ENCODE measurements around the gene A4GNT.

Gene A4GNT

GRCh38 chr3:138119423-138119766 lies 12.8 kb downstream of the A4GNT start:
- Histone ChIP-seq H3K4me3 (no peak overlapping the region), H3K27ac (no peak overlapping the region)
- no peak for DNase-seq (ENCODE audit: low spot score)
- TF ChIP-seq, protein P1, sequence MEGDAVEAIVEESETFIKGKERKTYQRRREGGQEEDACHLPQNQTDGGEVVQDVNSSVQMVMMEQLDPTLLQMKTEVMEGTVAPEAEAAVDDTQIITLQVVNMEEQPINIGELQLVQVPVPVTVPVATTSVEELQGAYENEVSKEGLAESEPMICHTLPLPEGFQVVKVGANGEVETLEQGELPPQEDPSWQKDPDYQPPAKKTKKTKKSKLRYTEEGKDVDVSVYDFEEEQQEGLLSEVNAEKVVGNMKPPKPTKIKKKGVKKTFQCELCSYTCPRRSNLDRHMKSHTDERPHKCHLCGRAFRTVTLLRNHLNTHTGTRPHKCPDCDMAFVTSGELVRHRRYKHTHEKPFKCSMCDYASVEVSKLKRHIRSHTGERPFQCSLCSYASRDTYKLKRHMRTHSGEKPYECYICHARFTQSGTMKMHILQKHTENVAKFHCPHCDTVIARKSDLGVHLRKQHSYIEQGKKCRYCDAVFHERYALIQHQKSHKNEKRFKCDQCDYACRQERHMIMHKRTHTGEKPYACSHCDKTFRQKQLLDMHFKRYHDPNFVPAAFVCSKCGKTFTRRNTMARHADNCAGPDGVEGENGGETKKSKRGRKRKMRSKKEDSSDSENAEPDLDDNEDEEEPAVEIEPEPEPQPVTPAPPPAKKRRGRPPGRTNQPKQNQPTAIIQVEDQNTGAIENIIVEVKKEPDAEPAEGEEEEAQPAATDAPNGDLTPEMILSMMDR (IDR thresholded peaks at IDR 0.05): no peak

GRCh38 chr3:138118612-138119422 lies 13.4 kb downstream of the A4GNT start:
- no peak for DNase-seq (ENCODE audit: low spot score)
- TF ChIP-seq, protein P1 (IDR thresholded peaks at IDR 0.05): peak; percentile 75
- Histone ChIP-seq H3K4me3 (no peak overlapping the region), H3K27ac (no peak overlapping the region)

GRCh38 chr3:138114988-138115971 lies 16.9 kb downstream of the A4GNT start, which contains the start of gene DZIP1L:
TSS of gene DZIP1L (minus strand) at chr3:138115608. CDS start at chr3:138103971, 11,637 bp downstream.
- peak within 1 kb of the TSS; percentile 90 for H3K4me3 ChIP-seq
- H3K27ac ChIP-seq: peak within 1 kb of the TSS; percentile 78 to 96
- DNase-seq (ENCODE audit: low spot score): peak; percentile 86
- TF ChIP-seq, protein P1 (IDR thresholded peaks at IDR 0.05): peak; percentile 49

DNA sequence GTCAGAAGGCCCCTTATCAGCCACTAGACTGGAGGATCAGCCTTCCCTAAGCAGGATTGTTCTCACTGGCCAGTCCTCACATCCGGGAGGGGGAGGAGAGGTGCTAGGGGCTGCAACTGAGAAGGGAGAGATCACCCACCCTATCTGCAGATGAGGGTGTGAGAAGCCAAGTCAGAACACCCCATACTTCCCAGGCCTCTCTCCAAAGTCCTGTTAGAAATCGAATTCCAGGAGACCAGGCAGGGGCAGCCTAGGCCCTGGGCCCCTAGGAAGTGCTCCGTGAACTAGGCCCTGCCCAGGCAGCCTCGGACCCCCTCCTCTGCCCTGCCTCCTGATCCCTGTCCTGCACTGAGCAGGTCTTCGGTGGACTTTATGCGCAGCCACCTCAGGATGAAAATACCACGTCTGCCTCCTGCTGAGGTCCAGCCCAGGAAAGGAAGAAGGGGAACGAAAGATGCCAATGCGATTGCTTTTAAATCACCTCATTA lies 17.7 kb downstream of the A4GNT start:
- peak overlapping the region; percentile 78 to 96 for H3K27ac ChIP-seq
- peak overlapping the region; percentile 90 for H3K4me3 ChIP-seq
- DNase-seq (ENCODE audit: low spot score): no peak
- TF ChIP-seq, protein P1 (IDR thresholded peaks at IDR 0.05): no peak

DNA sequence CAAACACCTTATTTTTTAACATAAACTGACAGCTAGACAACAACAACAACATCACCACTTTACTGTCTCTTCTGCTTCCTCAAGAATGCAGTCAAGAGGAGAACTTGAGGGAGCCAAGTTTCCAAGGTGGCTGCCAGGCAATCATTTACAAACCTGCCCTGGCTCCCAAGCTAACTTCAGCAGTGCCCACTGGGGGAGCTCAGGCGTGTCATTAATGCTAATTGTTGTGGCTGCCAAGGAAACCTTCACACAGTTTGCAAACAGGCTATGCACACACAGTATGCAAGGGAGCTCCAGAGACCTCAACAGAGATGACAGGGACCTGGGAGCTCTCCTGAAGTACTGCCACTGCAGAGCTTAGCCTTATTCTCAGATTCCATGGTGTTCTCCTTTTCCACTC lies 18.9 kb downstream of the A4GNT start:
- no peak for DNase-seq (ENCODE audit: low spot score)
- Histone ChIP-seq H3K4me3 (no peak overlapping the region), H3K27ac (peak overlapping the region in 1 of 2 donors; percentile 6)
- TF ChIP-seq, protein P1 (IDR thresholded peaks at IDR 0.05): no peak

DNA sequence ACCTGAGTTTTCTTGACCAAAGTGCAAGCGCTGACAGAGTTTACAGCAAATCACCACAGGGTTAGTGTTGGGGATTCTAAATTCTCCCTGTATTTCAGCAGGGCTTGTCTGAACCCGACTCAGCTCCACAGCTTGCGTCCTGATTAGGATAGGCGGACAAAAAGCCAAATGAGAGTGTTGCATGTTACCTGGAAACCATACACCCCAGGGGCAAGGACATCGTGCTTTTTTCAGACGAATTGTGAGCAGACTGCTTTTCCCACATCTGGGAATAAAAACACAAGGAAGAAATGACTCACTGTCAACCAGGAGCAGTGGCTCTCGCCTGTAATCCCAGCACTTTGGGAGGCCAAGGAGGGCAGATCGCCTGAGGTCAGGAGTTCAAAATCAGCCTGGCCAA lies 19.8 kb downstream of the A4GNT start:
- TF ChIP-seq, protein P1 (IDR thresholded peaks at IDR 0.05): no peak
- Histone ChIP-seq H3K4me3 (no peak overlapping the region), H3K27ac (no peak overlapping the region)
- DNase-seq (ENCODE audit: low spot score): no peak
